ENCODE data around the gene LRPAP1.

DNA sequence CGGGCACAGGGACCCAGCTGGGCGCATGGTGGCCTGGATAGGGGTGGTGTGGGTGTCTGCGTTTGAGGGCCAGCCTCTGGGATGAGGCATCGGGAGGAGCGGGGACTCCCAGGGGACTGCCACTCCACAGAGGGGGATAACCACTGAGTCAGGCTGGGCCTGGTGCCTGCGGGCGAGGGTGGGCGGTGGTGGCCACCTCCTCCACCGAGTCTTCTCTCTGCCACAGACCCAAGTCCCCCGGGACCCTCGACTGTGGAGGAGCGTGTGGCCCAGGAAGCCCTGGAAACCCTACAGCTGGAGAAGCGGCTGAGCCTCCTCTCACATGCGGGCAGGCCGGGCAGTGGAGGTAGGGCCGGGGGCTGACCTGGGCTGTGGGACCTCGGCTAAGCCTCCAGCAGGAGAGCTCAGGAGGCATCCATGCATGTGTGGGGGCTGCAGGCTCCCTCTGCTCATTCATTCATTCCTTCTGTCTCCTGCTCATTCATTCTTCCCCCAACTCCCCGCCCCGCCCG, 42.7 kb downstream of the LRPAP1 start:
- TF ChIP-seq ZNF274 (IDR thresholded peaks at IDR 0.05; ENCODE audit: low read depth, low read length): no peak
- no peak for TF ChIP-seq YY1 (IDR thresholded peaks at IDR 0.05; ENCODE audit: insufficient read depth, insufficient read length)

All from NT2/D1 (cell line).